GM12892 (cell line): ENCODE results near the gene ZSCAN5A.

Source experiments
- POLR2A ChIP-seq: IDR thresholded peaks from 2 replicates; pipeline ENCODE4 v1.6.1; 2011; ENCODE audit warnings: low read depth, low read length, control low read depth
- POLR2AphosphoS5 ChIP-seq: IDR thresholded peaks from 2 replicates; pipeline ENCODE4 v1.6.1; 2011; ENCODE audit warnings: low read depth, low read length, control low read depth

- TF ChIP-seq POLR2AphosphoS5 = no peak
- TF ChIP-seq POLR2A = no peak
Measured at GRCh38 chr19:56294549-56294948, 20.1 kb downstream of the ZSCAN5A start.
